Testis (tissue), 3 donors: ENCODE data around the gene REPS1. TPM values are rescaled to one million over a fixed set of nuclear protein-coding genes. Genes with fewer than 3 reads are reported as not detected.

Experiments used
- DNase-seq: peaks from one replicate; pipeline ENCODE4 v3.0.0-alpha.2; 2019
- H3K27ac ChIP-seq, 2 donors: fragments of 200-600 bp; sonication (generic); one replicate each; pipeline ENCODE4 v1.5.1; 2019
- H3K27me3 ChIP-seq: fragments of 200-600 bp; sonication (generic); one replicate; pipeline ENCODE4 v1.5.1; 2019
- H3K36me3 ChIP-seq: fragments of 200-600 bp; sonication (generic); one replicate; pipeline ENCODE4 v1.5.1; 2017; ENCODE audit warnings: low read depth; ENCODE audit errors: missing control alignments
- H3K4me1 ChIP-seq: fragments of 200-600 bp; sonication (generic); one replicate; pipeline ENCODE4 v1.5.1; 2019
- H3K4me3 ChIP-seq, 2 donors: fragments of 200-600 bp; sonication (generic); one replicate each; pipeline ENCODE4 v1.5.1; 2017 to 2019
- H3K9me3 ChIP-seq: fragments of 200-600 bp; sonication (generic); one replicate; pipeline ENCODE4 v1.5.1; 2017
- POLR2A ChIP-seq: fragments of 450-650 bp; IDR thresholded peaks from one replicate; pipeline ENCODE4 v1.6.1; 2017; ENCODE audit warnings: antibody characterized with exemption, mild to moderate bottlenecking, moderate library complexity
- WGBS, 2 donors: methylation state at CpG; one replicate each; pipeline ENCODE4 v1.1.5; 2018; 5-methylcytosine and 5-hydroxymethylcytosine counted together
- intact Hi-C: fragments of 100-400 bp; cut with DNase I; formaldehyde crosslinking; loops from one replicate; pipeline ENCODE4 v1.15.1; 2023; ENCODE audit warnings: low total_unique reads
- polyA plus RNA-seq: library from polyadenylated mRNA; stranded (reverse); fragments of 350-450 nt; fragmentation: Illumina TruSeq; extraction: RNeasy Lipid Tissue Mini Kit (QIAGEN cat#74804); gene quantifications from one replicate; pipeline ENCODE4 v1.2.3, GENCODE V29; 2014; ENCODE audit warnings: low read depth, low replicate concordance; ENCODE audit not compliant: insufficient read depth
- total RNA-seq, 2 donors: library from RNA; depleted of rRNA; stranded (reverse); fragments of >200 nt; gene quantifications; one replicate each; pipeline ENCODE4 v1.2.3, GENCODE V29; 2016
- TF ChIP-seq, protein P1 (sequence below), 3 experiments: fragments of 450-650 bp in 2 of 3; fragments of 200-600 bp in 1 of 3; sonication (generic) in 1 of 3; IDR thresholded peaks; one replicate each; pipeline ENCODE4 v1.5.1; 2016 to 2019; ENCODE audit warnings: antibody characterized with exemption in 3 of 3, mild to moderate bottlenecking in 2 of 3, moderate library complexity in 1 of 3

REPS1 gene
- total and polyA plus RNA-seq, 3 donors from 2014 or later, result 82.0 to 170 (median 160) TPM

DNA sequence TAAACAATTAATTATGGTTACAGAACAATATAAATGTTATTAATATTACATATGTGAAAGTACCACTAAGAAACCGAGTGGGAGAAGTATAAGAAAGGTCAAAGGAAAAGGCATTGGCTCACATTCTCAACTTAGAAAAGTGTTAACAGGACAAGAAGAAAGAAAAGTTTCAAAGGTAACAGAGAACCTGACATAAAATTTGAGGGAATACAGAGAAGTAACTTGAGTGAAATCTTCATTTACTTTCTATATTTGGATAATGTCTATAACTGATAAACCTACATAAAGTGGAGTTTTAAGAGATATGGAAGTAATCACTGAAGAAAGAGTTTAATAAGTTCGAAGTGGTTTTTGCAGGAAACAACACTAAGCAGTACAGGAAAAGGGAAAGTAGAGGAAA lies 30.1 kb downstream of the REPS1 start:
- 57 to 61% methylated on average over 2 of the region's 2 CpGs for WGBS, 2 donors
- H3K27me3 ChIP-seq, result no peaks in the 10 kb centered on the region
- no peaks in the 10 kb centered on the region for H3K9me3 ChIP-seq
- no peak overlapping the region for H3K4me3 ChIP-seq
- no peak for DNase-seq
- H3K36me3 ChIP-seq, result no peaks in the 10 kb centered on the region
- intact Hi-C loops, result no loop called here
- H3K27ac ChIP-seq, result peak overlapping the region in 1 of 2 donors; percentile 43
- TF ChIP-seq POLR2A, result no peak
- TF ChIP-seq, protein P1, sequence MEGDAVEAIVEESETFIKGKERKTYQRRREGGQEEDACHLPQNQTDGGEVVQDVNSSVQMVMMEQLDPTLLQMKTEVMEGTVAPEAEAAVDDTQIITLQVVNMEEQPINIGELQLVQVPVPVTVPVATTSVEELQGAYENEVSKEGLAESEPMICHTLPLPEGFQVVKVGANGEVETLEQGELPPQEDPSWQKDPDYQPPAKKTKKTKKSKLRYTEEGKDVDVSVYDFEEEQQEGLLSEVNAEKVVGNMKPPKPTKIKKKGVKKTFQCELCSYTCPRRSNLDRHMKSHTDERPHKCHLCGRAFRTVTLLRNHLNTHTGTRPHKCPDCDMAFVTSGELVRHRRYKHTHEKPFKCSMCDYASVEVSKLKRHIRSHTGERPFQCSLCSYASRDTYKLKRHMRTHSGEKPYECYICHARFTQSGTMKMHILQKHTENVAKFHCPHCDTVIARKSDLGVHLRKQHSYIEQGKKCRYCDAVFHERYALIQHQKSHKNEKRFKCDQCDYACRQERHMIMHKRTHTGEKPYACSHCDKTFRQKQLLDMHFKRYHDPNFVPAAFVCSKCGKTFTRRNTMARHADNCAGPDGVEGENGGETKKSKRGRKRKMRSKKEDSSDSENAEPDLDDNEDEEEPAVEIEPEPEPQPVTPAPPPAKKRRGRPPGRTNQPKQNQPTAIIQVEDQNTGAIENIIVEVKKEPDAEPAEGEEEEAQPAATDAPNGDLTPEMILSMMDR (IDR thresholded peaks at IDR 0.05), result no peak
- H3K4me1 ChIP-seq, result peaks cover 8% of the 10 kb centered on the region

DNA sequence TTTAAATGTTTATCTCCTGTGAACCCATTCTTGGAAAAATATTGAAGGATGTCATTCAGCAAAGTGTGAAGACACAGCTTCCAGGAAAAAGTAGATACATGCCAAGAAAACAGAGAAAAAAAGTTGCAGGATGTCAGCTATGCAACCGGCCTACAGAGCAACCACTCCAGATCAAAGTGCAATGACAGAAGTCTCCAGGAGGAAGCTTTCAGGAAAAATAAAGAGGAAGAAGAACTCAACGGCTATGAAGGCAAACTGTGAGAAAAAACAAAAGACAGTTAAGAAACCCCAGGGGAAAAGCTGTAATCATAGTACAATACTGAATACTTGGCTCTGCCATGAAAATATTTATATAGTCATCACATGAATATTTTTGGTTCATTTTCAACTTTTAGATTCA lies 30.6 kb downstream of the REPS1 start:
- H3K4me1 ChIP-seq, result peaks cover 8% of the 10 kb centered on the region
- TF ChIP-seq, protein P1 (IDR thresholded peaks at IDR 0.05), result no peak
- no peak for TF ChIP-seq POLR2A
- H3K27ac ChIP-seq, result peak overlapping the region in 1 of 2 donors; percentile 43
- H3K4me3 ChIP-seq, result no peak overlapping the region
- intact Hi-C loops, result no loop called here
- H3K9me3 ChIP-seq, result no peaks in the 10 kb centered on the region
- no peaks in the 10 kb centered on the region for H3K27me3 ChIP-seq
- 36 to 58% methylated on average over 2 of the region's 2 CpGs for WGBS, 2 donors
- H3K36me3 ChIP-seq, result no peaks in the 10 kb centered on the region
- no peak for DNase-seq

GRCh38 chr6:138956244-138956924 lies 31.7 kb downstream of the REPS1 start:
- DNase-seq, result no peak
- peaks cover 8% of the 10 kb centered on the region for H3K4me1 ChIP-seq
- 67 to 68% methylated on average over 3 of the region's 3 CpGs for WGBS, 2 donors
- peak overlapping the region in 1 of 2 donors; percentile 43 for H3K27ac ChIP-seq
- H3K4me3 ChIP-seq, result no peak overlapping the region
- no peaks in the 10 kb centered on the region for H3K27me3 ChIP-seq
- TF ChIP-seq, protein P1 (IDR thresholded peaks at IDR 0.05), result no peak
- TF ChIP-seq POLR2A, result no peak
- intact Hi-C loops, result no loop called here
- no peaks in the 10 kb centered on the region for H3K9me3 ChIP-seq
- H3K36me3 ChIP-seq, result no peaks in the 10 kb centered on the region

- Histone ChIP-seq H3K9me3 (no peaks in the 10 kb centered on the region), H3K27ac (no peak overlapping the region), H3K4me1 (peaks cover 8% of the 10 kb centered on the region), H3K27me3 (no peaks in the 10 kb centered on the region), H3K36me3 (no peaks in the 10 kb centered on the region), H3K4me3 (no peak overlapping the region)
- no peak for DNase-seq
- TF ChIP-seq, protein P1 (IDR thresholded peaks at IDR 0.05), result no peak
- TF ChIP-seq POLR2A, result no peak
- intact Hi-C loops, result no loop called here
Observed at GRCh38 chr6:138955262-138955661, 32.8 kb downstream of the REPS1 start.

DNA sequence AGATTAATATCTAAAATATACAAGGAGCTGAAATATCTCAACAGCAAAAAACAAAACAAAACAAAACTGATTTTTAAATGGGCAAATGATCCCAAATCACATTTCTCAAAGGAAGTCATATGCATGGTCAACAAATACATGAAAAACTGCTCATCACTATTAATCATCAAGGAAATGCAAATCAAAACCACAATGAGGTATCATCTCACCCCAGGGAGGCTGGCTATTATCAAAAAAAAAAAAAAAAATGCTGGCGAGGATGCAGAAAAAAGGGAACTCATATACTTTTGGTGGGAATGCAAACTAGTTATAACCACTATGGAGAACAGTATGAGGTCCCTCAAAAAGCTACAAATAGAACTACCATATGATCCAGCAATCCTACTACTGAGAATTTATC lies 34.6 kb downstream of the REPS1 start:
- Histone ChIP-seq H3K4me1 (peaks cover 14% of the 10 kb centered on the region), H3K9me3 (no peaks in the 10 kb centered on the region), H3K4me3 (no peak overlapping the region), H3K36me3 (no peaks in the 10 kb centered on the region), H3K27ac (no peak overlapping the region), H3K27me3 (no peaks in the 10 kb centered on the region)
- 3 to 88% methylated on average over 1 of the region's 1 CpG for WGBS, 2 donors
- no peak for DNase-seq
- intact Hi-C loops, result no loop called here
- TF ChIP-seq, protein P1 (IDR thresholded peaks at IDR 0.05), result no peak
- no peak for TF ChIP-seq POLR2A
